Glomerular endothelial cell (primary cell): ENCODE measurements around the gene BIVM. TPM values are rescaled to one million over a fixed set of nuclear protein-coding genes. Genes with fewer than 3 reads are reported as not detected.

Experiments used
- DNase-seq: peaks from one replicate; pipeline ENCODE4 v3.0.0-alpha.2; 2011; ENCODE audit warnings: low read depth, low spot score; ENCODE audit errors: extremely low read depth
- total RNA-seq: library from RNA; depleted of rRNA; stranded (reverse); fragments of >200 nt; gene quantifications from 2 replicates; pipeline ENCODE4 v1.2.3, GENCODE V29; 2015

Gene BIVM
- total RNA-seq, 1 donor from 2014 or later = 17.6 TPM

DNA sequence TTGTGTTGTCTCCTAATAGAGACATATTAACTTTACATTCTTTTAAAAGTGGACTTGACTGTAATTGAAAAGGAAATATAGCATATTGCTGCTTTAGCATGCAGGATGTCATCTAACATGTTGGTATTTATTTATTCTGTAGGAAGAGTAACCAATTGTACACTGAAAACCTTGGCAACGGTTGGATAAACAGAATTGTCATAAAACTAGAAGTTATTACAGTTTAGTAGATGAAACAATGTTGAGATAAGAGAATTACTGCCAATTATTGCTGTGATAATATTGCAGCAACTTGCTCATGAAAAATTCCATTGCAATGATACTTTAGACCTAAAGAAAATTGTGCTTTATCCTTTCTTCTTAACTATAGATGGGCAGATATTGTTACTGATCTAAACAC, 39.4 kb downstream of the BIVM start:
- no peak for DNase-seq

DNA sequence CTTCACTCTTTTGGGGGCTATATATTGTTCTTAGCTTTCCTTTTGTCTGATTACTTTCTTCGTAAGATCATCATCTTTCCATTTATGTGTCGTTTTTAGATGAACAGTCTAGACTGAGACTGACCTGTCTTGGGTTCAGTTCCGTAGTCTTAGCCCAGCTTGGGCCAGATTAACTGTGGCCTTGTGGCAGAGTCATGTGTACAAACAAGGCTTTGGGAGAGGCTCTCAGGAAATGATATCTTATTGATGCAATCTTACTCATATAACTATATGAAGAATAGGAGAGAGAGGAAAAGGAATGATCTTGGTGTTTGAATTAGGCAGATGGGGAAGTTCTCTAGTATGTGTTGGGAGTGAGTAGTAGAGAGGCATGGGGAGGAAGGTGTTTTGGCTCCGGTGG, 40.1 kb downstream of the BIVM start:
- DNase-seq = no peak

DNA sequence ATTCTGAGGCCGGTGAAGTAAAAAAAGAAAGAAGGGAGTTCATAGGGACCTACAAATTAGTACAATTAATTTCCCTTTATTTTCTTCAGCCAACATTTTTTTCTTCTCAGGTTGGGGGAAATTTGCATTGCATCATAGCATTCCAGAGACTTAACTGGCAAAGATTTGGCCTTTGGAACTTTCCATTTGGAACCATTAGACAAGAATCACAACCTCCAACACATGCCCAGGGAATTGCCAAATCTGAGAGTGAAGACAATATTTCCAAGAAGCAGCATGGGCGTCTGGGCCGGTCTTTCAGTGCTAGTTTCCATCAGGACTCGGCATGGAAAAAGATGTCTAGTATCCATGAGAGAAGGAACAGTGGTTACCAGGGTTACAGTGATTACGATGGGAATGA, 40.5 kb downstream of the BIVM start:
- no peak for DNase-seq

DNA sequence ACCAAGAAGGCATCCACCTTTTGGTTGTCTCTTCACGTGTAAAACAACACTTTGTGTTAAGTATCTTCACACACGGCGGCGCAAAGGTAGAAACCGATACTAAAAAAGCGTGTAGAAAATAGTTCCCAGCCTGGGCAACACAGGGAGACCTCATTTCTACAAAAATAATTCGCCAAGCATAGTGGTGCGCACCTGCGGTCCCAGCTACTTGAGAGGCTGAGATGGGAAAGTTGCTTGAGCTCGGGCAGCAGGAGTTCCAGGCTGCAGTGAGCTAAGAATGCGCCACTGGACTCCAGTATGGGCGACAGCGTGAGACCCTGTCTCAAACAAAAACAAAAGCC, 46.3 kb downstream of the BIVM start:
- DNase-seq = no peak

DNA sequence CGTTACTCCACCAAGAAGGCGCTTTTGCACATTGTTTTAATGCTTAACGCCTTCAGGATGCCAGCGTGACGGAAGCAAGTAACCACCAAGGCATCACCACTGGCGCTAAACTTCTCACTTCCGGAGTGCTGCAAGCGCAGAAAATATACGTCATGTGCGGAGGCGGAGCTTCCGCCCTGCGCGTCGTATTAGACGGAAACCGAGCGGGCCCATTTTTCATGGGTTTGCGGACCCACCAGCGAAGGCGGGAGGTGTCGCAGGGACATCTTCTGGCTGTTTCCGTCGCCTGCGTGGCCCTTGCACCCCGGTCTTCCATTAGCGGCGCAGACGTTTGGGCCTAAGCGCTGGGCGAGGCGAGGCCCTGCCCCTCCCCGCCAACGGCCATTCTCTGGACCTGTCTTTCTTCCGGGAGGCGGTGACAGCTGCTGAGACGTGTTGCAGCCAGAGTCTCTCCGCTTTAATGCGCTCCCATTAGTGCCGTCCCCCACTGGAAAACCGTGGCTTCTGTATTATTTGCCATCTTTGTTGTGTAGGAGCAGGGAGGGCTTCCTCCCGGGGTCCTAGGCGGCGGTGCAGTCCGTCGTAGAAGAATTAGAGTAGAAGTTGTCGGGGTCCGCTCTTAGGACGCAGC, 46.8 kb downstream of the BIVM start, which contains the start of gene ERCC5:
Gene ERCC5 (plus strand): TSS at position 403 of the 631 bp plus-strand sequence. CDS start 235 bp downstream, outside the sequence.
- peak; percentile 85 for DNase-seq

DNA sequence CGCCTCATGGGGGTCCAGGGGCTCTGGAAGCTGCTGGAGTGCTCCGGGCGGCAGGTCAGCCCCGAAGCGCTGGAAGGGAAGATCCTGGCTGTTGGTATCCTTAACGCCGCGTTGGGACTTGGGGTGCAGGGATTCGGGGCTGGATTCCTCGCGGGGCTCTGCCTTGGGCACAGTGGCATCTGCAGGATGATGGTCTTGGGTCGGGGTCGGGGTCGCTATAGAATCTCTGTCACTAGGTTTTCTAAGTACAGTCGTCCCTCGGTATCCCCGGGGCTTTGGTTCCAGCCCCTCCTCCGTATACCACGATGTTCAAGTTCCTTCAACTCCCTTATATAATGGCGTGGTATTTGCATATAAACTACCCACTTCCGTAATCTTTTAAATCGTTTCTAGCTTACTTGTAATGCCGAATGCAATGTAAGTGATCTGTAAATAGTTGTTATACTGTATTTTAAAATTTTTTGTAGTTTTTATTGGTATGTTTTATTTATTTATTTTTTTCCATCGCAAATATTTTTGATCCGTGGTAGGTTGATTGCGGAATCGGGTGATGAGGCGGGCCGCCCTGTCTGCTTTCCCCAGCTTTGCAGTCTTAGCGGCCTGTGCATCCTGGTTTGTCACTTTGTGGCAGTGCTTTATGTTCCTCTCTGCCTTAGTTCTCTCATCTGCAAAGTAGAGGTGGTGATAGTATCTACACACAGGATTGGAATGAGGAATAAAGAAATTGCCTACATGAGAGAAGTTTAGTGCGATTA, 47.5 kb downstream of the BIVM start:
- DNase-seq = no peak

DNA sequence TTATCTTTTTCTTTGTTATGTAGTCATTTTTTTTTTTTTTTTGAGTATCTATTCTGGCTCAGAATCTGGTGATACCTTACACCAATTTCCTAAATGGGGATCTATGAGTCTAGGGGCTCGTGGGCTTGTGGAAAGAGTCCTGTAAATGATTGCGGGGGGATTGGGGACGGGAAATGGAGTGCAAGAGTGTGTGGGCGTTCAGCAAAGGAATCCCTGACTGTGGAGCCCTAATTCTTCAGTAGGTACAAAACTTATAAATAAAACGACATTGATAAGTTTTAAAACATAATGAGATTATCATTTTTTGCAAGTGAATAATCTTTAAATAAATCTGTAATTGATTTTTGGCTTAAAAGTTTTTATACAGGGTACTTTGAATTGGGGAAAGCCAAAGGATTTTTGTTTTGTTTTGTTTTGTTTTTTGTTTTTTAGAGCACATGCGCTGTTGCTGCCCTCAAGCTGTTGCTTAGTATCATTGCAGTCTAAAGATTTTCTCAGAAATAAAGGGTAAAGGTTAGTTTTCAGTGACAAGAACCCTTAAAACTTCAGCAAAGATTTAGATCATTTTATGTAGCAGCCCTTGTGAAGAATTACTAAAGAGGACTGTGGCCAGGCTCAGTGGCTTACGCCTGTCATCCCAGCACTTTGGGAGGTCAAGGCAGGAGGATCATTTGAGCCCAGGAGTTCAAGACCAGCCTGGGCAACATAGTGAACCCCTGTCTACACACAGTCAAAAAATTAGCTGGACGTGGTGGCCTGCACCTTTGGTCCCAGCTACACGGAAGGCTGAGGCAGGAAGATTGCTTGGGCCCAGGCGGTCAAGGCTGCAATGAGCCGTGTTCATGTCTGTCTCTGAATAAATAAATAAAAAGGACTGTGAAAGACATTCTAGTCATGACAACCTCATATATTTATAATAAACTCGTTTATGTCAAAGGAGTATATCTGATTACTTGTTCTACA, 48.6 kb downstream of the BIVM start:
- DNase-seq = peak; percentile 25

DNA sequence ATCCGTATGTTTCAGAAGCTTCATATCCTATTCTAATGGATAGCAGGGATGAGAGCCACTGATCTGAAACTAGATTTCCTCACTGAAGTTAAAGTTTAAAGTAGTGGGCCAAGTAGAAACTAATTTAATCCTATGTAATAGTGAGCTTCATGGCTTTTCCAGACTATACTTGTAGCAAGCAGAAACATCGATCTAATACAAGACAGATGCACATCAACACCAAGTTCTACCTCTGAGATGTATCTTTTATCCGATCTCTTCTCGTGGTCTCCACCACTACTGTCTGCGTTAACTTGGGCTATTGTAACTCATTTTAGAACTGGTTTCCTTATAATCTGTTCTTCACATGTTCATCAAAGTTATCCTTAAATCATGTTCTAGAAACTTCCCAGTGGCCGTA, 50.0 kb downstream of the BIVM start:
- DNase-seq = no peak

DNA sequence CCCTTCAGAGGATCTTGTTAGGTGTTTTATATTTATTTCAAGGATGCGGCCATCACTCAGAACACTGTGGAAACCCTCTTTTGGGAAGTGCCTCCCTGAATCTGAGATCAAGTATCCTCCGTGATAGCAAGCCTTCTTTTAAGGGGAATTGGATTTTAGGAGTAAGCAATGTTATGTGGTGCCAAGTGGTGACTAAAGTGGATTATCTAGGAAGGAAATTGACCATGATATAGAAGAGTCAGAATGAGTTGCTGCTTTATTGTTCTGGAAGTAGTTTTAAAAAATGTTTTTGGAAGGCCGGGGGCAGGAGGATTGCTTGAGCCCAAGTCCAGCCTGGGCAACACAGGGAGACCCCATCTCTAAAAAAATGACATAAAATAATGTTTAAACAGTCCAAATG, 53.6 kb downstream of the BIVM start:
- DNase-seq = no peak

DNA sequence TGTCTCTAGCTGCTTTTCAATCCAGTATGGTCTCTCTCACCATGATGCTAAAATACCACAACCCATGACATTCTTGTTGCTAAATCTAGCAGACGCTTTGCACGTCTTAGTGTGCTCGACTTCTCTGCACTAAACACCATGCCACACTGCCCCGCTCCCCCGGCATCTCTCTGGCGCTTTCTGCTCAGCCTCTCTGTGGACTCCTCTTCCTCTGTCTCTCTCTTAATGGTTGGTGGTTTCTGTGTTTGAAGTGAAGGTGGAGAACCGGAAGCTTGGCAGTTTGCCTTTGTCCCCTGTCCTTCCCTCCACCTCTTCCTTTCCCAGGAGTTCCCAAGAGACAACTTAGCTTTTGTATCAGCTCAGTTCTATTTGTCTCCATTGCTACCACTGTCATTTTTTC, 55.8 kb downstream of the BIVM start:
- no peak for DNase-seq

DNA sequence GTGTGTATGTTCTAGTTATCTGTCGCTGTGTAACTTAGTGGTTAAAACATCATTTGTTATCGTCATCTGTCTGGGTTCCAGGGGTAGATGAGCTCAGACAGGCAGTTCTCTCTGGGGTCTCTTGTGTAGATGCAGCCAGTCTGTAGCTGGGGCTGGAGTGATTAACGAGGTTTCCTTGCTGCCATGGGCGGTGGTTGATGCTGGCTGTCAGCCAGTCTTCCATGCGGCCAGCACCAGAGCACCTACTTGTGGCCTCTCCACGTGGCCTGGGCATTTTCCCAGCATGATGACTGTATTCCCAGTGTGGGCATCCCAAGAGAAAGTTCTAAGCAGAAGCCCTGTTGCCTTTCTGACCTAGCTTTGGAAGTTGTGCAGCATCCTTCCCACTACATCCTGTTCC, 57.6 kb downstream of the BIVM start:
- DNase-seq = no peak

DNA sequence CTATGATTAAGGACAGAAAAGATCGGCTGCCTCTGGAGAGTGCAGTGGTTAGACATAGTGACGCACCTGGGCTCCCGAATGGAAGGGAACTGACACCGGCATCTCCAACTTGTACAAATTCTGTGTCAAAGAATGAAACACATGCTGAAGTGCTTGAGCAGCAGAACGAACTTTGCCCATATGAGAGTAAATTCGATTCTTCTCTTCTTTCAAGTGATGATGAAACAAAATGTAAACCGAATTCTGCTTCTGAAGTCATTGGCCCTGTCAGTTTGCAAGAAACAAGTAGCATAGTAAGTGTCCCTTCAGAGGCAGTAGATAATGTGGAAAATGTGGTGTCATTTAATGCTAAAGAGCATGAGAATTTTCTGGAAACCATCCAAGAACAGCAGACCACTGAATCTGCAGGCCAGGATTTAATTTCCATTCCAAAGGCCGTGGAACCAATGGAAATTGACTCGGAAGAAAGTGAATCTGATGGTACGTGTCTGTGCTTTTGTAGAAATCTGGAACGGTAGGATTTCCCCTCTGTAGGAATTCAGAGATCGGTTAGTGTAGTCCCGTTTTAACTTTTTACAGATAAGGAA, 63.8 kb downstream of the BIVM start:
- DNase-seq = no peak

DNA sequence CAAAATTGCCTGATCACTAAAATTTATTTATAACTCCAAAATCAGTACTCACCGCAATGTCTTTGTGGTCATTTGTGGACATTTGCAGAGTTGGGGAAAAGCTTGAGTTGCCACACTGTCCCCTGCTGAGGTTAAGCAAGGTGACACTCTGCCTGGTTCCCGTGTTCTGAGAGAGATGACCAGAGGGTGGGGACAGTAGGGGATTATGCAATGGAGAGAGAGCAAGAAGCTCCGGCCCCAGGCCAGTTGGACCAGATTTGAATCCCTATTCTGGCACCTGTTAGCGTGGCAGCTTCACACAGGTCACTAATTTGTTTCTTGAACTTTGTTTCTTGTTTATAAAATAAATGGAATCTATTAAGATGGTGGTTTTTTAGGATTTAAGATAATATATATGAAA, 64.7 kb downstream of the BIVM start:
- no peak for DNase-seq

DNA sequence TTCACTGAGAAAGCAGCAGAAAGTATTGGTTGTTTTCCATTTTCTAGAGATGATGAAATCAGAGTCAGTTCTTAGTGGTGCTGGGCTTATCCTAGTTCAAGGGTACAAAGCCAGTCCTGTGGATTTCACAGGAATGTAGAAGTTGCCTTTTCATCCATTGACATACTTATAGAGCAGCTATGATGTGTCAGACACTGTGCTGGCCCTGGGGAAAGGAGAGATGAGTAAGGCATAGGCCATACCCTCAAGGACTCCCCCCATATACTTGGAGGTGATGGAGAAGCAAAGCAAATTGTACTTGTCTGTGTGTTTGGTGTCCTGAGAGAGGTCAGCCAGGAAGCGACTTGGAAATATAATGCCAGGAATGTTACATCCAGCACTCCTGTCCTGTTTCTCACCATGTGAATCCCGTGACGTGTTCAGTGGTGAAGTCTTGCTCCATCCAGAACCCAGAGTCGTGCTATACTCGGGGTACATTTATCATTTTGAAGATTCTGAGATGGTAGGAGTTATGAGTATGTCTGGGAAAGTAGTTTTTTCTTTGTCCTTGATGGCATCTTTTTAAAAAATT, 69.5 kb downstream of the BIVM start:
- no peak for DNase-seq

DNA sequence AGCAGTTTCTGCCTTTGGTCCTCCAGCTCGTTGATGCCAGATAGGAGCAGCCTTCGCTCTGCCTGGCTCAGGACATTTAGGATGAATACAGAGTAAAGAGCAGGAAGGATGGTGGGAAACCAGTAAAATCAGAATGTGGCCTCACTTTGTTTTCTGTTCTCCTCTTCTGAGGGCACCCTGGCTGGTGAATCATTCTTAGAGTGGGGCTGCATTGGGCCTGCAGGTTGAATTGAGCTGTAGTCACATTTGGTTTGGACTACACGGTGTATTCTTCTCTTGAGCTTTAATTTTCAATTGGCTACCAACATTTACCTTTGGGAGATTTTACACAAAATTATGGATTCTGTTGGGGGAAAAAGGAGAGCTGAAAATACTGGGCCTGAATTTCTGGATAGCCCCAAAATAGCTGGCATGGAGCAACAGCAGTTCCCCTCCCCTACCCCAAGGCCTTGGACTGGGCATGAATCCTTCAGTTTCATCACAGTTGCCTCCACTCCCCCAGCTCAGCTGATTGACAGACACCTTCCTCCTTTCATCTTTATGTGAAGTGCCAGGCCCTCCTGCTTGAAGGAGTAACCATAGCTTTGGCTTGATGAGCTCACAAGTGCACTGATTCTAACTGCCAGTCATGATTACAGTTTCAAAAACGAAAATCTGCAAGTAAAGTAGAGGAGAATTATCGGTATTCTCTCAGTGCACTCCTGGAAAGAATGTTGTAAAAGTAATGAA, 71.2 kb downstream of the BIVM start:
- DNase-seq = no peak

DNA sequence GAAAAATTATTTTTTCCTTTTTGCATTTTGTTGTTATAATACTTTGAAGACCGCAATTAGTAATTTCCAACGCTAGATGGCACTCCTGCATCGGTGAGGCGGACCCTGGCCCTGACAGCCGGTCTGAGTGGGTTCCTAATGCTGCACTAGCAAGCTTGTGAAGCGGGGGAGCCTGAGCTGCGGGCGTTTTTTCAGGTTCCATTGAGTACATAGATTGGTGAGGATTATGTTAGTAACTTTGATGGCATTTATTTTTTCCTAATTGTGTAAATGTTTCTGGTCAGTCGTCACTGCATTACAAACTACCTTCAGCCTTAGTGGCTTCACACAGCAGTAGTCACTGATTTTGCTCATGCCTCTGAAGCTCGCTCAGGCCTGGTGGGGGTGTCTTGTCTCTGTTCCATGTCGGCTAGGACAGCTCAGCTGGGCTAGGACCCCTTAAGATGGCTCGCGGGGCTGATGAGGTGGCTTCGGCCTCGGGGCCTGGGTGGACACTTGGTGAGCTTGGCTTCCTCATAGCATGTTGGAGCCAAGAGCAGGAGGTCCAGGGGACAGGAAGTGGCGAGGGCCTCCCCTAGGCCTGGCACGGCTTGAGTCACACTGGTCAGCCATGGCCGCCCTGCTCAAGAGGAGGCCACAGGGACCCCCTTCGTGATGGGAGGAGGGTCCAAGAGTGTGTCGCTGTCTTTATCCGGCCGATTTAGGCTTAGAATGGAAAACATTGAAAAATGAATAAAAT, 71.9 kb downstream of the BIVM start:
- no peak for DNase-seq

DNA sequence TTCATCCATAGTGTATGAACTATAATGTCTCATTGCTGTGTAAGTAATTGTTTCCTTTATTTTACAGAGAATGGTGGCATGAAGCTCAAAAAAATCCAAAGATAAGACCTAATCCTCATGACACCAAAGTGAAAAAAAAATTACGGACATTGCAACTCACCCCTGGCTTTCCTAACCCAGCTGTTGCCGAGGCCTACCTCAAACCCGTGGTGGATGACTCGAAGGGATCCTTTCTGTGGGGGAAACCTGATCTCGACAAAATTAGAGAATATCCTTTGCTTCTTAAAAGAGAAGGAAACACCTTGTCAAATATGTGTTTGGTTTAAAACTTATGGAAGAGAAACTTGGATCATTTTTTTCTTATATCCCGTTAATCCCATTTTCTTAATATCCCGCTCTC, 73.2 kb downstream of the BIVM start:
- no peak for DNase-seq

DNA sequence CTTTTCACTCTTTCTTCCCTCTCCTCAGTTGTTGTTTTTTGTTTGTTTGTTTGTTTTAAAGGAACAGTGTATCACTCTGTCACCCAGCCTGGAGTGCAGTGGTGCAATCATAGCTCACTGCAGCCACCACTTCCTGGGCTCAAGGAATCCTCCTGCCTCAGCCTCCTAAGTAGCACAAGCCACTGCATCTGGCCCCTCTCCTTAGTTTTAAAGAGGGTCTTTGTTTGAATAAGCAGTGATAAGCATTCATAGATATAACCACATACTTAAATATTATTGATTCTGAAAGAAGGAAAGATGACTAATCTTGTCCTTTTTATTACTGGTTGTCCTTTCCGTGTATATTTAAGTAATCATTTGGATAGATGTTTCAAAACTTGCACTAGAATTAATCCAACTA, 73.6 kb downstream of the BIVM start:
- no peak for DNase-seq

DNA sequence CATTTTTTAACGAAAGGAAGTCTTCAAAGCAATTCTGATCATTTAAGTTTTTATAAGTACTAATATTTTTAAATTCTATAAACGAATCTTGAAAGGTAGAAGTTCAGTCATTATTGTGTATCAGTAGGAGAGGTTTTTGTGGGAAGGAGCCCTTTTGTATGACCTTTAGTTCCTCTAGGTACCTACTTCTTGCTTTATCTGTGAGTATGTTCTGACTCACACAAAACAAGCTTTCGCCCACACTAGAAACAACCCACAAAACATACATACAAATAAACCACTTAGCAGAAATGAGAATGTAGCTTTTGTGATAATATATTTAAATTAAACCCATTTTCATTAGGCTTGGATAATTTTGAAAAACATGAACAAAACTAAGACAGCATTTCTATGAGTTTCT, 74.7 kb downstream of the BIVM start:
- DNase-seq = no peak
